Activated T-cell treated with anti-CD3 and anti-CD28 coated beads, Interleukin-2, amount 50 U/mL, for 1 hour (primary cell): ENCODE results near the gene TMPRSS2.

Source experiments
- DNase-seq: peaks from one replicate; pipeline ENCODE4 v3.0.0-alpha.2; 2020

The TMPRSS2 gene

DNA sequence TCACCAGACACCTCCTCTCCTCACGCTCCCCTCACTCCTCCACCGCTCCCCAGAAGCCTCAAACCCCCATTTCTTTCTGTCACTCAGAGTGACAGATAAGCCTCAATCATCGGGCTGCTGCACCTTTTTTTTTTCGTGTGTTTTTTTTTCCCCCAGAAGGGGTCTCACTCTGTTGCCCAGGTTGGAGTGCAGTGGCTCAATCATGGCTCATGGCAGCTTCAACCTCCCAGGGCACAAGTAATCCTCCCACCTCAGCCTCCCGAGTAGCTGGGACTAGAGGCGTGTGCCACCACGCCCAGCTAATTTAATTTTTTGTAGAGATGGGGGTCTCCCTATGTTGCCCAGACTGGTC, 1.2 kb upstream of the TMPRSS2 start:
- no peak for DNase-seq

DNA sequence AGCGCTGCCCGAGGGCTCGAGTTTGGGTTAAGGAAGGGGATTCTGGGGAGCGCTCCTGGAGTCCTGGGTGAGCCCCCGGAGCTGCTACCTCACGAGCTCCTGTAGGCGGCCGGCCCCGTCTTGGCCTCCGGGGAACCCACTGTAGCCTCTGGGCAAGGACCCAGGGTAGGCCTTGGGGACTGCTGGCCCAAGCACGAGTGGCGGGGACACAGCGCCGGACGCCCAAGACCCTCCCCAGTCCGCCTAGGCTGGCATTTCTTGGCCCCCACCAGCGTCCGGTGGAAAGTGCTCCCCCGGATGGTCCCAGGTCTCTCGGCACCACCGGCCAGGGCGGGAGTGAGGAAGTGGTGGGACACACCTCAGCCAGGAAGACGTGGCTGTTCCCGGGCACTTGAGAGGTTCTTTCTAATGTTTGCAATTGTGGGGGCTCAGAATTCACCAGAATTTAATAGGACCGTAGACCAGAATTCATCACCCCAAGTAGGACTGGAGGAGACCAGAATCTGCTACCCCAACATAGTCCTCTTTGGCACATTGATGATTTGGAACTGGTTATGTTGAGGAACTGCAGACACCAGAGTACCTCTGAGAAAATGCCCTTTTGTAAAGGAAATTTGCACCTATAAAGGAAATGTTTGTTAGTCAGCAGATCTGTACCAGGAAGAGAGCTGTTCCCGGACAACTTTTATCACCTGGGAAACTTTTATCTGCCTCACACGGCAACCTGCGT, 622 bp upstream of the TMPRSS2 start:
- no peak for DNase-seq

DNA sequence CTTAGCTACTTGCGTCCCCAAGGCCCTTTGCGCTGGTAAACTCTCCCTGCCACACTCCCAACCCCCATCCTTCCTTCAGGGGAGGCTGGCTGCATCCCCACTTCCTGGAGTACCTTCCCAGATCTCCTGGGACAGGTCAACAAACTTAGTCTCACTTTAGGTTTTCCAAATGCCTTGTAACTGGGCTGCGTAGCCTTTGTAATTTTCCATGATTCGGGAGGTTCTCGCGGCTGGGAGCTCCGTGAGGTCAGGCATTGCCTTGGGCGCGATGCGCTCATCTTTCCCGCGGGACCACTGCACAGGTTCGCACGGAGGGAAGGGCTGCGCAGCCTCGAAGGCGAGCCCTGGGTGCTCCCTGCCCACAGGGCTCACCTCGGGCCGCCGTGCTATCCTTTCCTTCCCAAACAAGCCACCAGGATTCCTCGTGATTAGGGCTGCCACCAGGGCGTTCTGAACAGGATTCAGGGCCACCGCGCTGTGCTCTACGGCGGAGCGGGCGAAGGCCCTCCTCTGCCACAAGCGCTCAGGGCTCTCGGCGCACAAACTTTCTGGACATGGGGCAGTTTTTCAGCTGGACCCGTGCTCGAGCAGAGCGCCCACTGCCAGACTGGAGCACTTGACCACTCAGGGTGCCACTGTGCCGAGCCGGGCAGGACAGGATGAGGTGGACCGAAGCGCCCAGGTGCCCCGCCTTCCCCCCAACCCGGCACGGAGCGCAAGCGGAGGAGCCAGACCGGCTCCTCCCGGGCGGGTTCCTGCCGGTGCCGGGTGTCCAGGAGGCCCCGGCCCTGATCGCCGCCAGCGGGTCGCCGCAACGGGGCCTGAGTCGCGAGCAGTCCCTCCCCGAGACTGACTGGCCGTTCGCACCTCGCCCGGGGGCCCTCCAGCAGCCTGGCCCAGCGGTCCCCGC, 1.1 kb downstream of the TMPRSS2 start:
- no peak for DNase-seq

DNA sequence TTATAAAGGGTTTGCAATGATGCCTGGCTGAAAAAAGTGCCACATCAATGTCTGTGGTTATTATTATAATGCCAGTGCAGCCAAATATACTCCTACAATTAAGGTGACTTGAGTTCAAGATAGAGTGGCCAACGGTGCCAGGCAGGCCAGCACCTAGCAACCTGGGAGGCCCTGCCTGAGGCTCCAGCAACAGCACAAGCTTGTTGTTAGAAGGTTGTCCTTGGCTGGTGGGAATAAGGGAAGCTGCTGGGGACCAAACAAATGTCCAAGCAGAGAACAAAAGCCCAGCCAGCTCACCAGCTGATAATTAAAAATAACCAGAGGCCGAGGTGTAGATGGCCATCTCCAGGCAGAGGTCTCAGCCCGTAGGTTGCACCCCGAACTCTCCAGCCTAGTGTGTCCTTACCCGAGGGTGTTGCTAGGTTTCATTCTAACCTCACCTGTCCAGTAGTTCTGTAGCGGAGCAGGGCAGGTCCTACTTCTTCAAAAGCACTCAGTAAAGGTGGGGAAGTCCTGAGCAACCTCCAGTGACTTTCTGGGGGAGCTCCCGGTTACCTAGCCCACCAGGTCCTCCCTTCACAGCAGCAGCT, 1.9 kb downstream of the TMPRSS2 start:
- no peak for DNase-seq

DNA sequence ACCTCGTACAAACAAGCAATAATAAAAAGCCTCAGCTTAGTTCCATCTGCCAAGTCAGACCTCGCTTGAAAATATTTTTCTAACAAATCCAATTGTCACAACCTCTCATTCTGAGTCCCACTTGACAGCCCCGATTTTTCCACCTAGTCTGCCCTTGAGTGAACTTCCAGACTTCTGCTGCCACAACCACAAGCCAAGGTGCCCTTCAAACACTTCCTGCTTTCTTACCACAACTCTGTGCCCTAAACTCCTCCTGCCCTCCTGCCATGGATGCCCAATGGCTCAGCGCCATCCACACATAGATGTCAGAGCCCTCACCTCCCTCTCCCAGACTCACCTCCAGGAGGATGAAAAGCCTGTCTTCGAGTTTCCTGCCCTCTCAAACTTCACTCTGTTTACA, 3.9 kb downstream of the TMPRSS2 start:
- DNase-seq = no peak

DNA sequence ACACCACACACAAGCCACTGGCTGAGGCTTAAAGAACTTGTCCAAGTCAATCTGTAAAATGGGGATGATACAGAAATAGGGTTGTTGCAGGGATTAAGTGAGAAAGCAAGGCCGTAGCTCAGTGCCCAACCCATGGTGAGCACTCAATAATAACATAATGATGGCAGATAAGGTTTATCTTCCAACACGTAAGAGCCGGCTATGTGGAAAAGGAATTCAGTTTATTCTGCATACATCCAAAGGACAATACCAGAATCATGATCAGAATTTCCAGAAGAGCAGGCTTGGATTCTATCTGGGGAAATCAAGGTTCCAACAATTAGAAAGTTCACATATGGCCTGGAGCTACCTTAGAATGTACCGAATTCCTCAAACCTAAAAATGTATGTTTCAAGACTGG, 4.6 kb downstream of the TMPRSS2 start:
- no peak for DNase-seq

DNA sequence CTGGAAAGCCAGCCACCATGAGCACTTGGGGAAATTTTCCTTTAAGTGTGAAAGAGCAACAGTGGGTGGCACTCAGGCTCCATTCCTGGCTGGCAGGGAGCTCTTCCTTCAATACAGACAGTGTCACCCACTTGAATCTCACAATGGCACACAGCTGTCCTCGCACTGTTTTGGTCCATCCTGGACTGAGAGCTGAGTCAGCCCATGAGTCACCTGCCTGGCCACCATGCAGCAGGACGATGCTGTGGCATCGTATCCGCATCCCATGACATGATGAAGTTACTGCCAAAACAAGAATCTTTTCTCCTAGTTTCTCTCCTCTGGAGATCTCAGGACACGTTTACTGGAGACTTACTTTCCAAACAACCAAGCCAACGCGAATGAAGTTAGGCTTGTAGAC, 6.0 kb downstream of the TMPRSS2 start:
- no peak for DNase-seq

DNA sequence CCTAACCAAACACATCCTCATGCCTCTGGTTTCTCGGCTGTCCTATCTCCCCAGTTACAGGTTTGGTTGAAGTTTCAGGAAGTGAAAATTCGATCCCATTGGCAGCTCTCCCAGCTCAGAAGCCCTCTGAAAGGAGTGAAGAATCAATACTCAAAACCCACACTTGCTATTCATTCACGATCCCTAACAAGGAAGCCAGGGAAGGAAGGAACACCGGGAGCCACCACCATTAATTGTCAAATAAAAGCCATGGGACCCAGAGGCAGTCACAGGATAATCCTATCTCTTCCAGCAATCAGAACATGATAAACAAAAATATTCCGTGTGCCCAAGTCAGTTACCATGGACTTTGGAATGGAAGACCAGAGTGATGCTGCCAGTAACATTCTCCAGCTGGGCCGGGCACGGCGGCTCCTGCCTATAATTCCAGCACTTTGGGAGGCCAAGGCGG, 7.0 kb downstream of the TMPRSS2 start:
- DNase-seq = no peak

DNA sequence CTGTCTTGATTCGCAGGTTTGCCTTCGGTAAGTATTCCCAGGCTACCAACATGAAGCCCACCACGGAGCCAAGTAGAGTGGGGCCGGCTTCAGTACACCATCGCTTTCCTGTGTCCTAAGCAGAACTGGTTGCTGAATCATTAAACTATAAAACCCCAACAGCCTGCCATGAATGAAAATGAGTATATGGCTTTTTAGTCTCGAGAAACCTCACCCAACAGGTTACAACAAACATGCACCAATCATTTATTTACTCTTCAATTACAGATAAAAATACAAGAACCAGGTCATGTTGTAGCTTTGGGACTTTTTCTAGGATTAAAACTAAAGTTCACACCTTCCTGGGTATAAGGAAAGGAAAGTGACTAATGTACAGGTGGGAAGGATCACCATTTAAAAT, 7.6 kb downstream of the TMPRSS2 start:
- no peak for DNase-seq

DNA sequence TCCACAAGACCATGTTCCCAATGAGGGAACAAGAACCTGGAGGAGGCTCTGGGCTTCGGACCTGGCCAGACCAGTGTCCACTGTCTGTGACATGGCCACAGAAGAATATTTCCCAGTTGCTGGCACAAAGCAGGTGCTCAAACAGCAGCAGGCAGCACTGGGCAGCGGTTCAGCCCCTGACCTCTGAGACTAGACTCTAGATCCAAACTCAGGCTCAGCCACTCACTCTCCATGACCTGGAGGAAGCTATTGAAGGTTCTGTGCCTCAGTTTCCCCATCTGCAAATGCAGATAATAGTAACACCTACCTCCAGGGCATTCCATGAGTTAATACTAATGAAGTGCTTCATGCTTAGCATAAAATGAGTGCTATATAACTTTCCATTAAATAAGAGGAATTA, 8.0 kb downstream of the TMPRSS2 start:
- no peak for DNase-seq

DNA sequence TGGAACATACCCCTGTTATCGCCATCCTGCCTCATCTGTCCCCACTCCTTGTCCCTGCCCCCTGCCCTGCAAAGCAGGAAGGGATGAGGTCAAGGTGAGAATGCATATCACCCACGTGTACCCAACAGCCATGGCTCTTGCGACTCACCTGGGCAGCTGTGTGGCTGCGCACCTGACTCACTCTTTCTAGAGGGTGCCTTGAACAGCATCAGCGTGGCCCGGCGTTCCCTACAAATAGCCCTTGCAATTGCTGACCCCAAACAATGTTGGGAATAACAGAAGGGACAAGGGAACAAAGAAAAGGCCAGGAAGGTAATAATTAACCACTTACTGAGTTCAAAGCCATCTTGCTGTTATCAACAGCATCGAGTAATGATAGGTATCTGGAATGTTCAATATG, 10.2 kb downstream of the TMPRSS2 start:
- DNase-seq = no peak

DNA sequence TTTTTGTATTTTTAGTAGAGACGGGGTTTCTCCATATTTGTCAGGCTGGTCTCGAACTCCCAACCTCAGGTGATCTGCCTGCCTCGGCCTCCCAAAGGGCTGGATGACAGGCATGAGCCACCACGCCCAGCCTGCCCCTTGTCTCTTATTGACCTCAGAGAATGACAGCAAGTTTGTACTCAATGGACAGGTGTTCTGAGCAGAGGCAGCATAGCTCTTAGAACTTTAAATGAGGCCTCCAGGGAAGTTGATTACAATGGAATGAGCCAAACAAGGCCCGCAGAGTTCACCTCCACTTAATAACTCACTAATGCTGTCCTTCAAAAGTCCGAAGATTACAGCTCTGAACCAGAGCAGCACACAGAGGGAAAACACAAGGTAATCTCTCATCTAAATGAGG, 10.9 kb downstream of the TMPRSS2 start:
- no peak for DNase-seq

DNA sequence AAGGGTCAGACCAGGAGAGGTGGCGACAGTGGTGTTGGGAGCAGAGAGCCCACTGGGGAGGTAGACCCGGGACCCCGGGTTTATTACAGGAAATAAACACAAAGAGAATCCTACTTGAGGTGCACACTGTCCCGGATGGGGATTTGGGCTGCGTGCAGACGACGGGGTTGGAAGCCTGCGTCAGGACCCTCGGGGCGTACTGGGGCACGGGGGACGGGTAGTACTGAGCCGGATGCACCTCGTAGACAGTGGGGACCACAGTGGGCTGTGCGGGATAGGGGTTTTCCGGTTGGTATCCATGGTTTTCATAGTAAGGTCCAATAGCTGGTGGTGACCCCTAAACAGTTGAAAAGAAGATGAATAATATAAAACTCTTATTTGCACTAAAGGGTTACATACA, 13.7 kb downstream of the TMPRSS2 start:
- DNase-seq = no peak

DNA sequence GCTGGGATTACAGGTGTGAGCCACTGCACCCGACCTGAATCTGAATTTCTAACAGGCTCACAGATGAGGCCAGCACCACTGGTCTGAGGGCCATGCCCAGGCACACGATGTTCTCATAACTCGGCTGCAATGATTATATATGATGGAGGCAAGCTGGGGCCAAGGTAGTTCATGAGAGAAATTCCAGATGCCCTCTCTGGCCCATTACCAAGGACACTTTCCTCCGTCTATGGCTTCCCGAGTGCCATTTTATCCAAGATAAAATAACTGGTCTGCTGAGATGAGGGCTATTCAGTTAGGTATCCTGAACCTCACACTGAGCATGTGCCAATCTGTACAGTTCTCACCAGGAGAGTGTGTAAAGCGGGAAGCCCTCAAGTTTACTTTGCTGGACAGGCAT, 16.5 kb downstream of the TMPRSS2 start:
- no peak for DNase-seq

DNA sequence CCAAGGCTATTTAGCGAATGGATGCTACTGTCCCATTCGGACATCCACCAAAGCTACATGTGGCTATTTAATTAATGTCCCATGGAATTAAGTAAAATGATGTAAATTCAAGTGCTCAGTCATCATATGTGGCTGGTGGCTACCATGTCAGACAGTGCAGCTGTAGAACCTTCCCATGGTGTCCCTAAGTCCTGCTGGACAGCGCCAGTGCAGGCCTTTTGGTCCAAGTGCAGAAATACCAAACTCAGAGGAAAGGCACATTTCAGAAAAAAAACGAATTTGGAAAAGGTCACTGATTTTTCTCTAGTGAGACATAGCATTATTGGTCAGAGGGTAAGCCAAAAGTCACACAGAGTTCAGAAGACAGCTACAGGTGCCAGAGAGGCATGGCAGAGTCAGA, 17.6 kb downstream of the TMPRSS2 start:
- no peak for DNase-seq

DNA sequence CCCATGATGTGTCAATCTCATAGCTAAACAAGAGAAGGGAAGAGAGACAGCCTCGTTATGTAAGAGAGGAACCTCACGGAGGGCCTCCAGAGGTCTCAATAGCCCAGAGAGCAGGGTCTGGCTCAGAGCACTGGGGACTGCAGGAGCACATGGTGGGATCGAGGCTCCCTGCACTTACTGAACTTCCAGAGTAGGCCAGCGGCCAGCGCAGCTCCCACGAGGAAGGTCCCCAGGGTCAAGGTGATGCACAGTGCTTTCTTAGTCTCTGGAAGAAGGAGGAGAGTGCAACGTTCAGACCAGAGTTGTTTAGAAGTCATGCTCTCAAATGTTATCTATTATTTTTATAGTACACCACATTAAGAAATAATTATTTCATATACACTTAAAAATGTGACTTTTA, 18.6 kb downstream of the TMPRSS2 start:
- no peak for DNase-seq

DNA sequence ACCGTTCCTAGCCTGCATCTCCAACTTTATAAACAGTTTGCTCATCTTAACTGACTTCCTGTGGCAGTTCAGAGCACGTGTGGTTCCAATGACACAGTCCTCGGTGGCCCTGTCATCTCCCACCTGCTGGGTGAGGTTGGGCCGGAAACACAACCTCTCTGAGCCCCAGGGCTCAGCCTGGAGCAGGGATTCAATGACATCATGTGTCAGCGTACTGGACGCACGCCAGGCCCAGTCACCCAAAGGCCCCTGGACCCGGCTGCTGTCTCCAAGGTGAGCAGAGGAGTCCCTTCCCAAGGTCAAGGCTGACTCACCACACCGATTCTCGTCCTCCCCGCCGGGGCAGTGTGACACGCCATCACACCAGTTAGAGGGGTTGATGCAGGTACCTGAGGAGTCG, 19.9 kb downstream of the TMPRSS2 start:
- DNase-seq = no peak

DNA sequence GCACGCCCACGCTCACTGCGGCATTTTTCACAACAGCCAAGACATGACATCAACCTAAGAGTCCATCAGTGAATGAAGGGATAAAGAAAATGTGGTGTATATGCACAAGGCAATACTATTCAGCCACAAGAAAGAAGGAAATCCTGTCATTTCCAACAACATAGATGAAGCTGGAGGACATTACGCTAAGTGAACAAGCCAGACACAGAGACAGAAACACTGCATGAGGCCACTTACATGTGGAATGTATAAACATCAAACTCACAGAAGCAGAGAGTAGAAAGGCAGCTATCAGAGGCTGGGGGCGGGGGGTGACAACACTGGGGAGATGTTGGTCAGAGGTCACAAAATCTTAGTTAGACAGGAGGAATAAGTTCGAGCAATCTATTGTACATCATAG, 20.9 kb downstream of the TMPRSS2 start:
- DNase-seq = no peak

DNA sequence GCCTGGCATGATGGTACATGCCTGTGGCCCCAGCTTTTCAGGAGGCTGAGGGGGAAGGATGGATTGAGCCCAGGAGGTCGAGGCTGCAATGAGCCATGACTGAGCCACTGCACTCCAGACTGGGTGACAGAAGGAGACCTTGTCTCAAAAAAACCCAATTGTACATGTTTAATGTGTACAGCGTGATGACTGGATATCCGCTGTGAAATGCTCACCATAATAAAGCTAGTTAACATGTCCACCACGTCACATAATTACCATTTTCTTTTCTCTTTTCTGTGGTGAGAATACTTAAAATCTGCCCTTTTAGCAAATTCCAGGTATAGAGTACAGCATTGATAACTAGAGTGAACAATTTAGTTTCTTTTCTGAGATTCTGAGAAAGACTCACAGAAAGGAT, 24.0 kb downstream of the TMPRSS2 start:
- no peak for DNase-seq

DNA sequence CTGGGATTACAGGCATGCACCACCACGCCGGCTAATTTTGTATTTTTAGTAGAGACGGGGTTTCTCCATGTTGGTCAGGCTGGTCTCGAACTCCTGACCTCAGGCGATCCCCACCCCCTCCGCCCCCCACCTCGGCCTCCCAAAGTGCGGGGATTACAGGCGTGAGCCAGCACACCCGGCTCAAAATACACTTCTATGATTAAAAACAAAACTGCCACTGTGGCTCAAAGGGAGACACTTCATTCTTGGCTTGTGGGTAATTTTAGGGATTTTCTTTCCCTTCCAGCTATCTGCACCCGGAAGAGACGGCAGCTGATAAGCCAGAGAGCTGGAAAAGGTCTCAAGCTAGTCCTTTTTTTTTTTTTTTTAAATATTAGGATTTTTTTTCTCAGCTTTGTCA, 24.5 kb downstream of the TMPRSS2 start:
- DNase-seq = no peak

DNA sequence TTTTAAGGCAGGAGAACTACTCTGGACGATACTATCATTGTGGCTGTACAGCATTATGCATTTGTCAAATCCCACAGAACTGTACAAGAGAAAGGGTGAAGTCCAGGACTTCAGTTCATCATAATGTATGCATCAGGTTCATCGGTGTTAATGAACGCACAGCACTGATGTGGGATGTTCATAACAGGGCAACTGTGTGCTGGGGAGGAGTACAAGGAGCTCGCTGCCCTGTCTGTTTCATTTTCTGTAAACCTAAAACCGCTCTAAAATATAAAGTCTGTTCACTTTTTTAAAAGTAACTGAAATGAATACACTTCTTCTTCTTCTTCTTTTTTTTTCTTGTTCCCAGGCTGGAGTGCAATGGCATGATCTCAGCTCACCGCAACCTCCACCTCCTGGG, 25.0 kb downstream of the TMPRSS2 start:
- no peak for DNase-seq

DNA sequence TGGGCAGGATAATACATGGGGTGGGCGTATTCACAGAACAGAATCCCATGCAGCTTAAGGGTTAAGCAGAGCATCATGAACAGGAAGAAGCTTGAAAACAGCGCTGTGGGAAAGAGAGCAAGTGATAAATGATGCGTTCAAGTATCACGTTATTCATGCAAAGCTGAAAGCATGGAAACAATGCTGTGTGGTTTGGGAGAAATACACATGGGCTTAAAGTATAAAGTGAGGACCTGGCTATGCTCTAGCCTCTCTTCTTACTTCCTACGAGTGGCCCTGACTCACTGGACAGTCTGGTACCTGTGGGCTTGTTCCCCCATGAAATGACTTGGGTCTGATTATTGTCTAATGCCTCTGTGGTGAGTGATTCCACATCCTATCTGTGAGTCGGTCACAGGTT, 25.7 kb downstream of the TMPRSS2 start:
- no peak for DNase-seq

DNA sequence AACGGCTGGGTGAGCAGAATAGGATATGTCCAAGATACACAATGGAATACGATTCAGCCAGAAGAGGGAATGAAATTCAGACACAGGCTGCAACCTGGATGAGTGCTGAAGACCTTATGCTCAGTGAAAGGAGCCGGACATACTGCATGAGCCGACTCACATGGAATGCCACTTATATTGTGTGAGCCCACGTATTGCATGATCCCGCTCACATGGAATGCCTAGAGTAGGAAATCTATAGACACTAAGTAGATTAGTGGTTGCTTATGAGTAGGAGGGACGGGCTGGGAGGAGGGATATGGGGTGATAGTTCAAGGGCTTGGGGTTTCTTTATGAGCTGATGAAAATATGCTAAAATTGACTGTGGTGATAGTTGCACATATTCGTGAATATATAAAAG, 26.8 kb downstream of the TMPRSS2 start:
- no peak for DNase-seq

DNA sequence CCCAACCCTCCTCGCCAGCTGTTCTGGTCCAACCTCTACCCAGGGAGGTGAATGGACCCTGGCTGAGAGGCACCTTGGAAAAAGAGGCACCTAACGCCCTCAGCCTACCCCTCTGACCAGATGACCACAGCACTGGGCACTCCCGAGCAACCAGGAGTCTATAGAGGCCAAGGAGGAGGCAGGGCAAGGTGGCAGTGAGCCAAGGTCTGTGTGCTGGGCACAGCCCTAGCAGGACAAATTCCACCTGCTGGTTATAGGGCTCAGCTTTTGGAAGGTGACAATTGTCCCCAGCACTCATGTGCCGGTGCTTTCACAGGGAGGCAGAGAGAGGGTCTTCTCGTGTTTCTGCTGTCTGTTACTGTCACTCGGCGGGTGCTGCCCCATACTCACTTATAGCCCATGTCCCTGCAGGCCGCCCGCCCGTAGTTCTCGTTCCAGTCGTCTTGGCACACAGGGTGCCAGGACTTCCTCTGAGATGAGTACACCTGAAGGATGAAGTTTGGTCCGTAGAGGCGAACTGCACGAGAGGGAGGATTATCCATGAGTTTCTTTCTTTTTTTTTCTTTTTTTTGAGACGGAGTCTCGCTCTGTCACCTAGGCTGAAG, 27.8 kb downstream of the TMPRSS2 start:
- no peak for DNase-seq
